GM23248 (cell line): ENCODE results near the gene RBM43. TPM values are rescaled to one million over a fixed set of nuclear protein-coding genes. Genes with fewer than 3 reads are reported as not detected.

Experiments used
- DNase-seq: peaks from one replicate; pipeline ENCODE4 v3.0.0-alpha.2; 2015
- H2AFZ ChIP-seq: fragments of 200-600 bp; sonication (generic); 2 replicates; pipeline ENCODE4 v1.6.1; 2016; ENCODE audit warnings: antibody characterized with exemption
- H3F3A ChIP-seq: fragments of 200-600 bp; sonication (generic); 2 replicates; pipeline ENCODE4 v1.6.1; 2016; ENCODE audit warnings: mild to moderate bottlenecking, antibody characterized with exemption, mixed run types; ENCODE audit not compliant: insufficient read depth
- H3K27ac ChIP-seq: fragments of 200-600 bp; sonication (generic); 2 replicates; pipeline ENCODE4 v1.5.1; 2016; ENCODE audit warnings: mild to moderate bottlenecking
- H3K27me3 ChIP-seq: fragments of 200-600 bp; sonication (generic); replicated peaks from 2 replicates; pipeline ENCODE4 v1.6.1; 2016; ENCODE audit warnings: mild to moderate bottlenecking; ENCODE audit not compliant: insufficient read depth
- H3K36me3 ChIP-seq: fragments of 200-600 bp; sonication (generic); 2 replicates; pipeline ENCODE4 v1.6.1; 2016; ENCODE audit warnings: low read depth, mild to moderate bottlenecking
- H3K4me1 ChIP-seq: fragments of 200-600 bp; sonication (generic); 2 replicates; pipeline ENCODE4 v1.6.1; 2016; ENCODE audit warnings: mild to moderate bottlenecking; ENCODE audit not compliant: insufficient read depth
- H3K4me2 ChIP-seq: fragments of 200-600 bp; sonication (generic); one replicate; pipeline ENCODE4 v1.6.1; 2016; ENCODE audit warnings: mild to moderate bottlenecking; ENCODE audit not compliant: unreplicated experiment
- H3K4me3 ChIP-seq: fragments of 200-600 bp; sonication (generic); 2 replicates; pipeline ENCODE4 v1.5.1; 2016; ENCODE audit warnings: mild to moderate bottlenecking
- H3K79me2 ChIP-seq: fragments of 200-600 bp; sonication (generic); 2 replicates; pipeline ENCODE4 v1.6.1; 2016; ENCODE audit warnings: mild to moderate bottlenecking; ENCODE audit not compliant: insufficient read depth
- H3K9ac ChIP-seq: fragments of 200-600 bp; sonication (generic); 2 replicates; pipeline ENCODE4 v1.6.1; 2016; ENCODE audit warnings: mild to moderate bottlenecking
- H3K9me2 ChIP-seq: fragments of 200-600 bp; sonication (generic); 2 replicates; pipeline ENCODE4 v1.6.1; 2016; ENCODE audit warnings: mixed run types, mild to moderate bottlenecking, moderate library complexity; ENCODE audit not compliant: insufficient read depth
- H3K9me3 ChIP-seq: fragments of 200-600 bp; sonication (generic); one replicate; pipeline ENCODE4 v1.6.1; 2017; ENCODE audit warnings: low read depth
- H4K20me1 ChIP-seq: fragments of 200-600 bp; sonication (generic); 2 replicates; pipeline ENCODE4 v1.6.0; 2016; ENCODE audit not compliant: insufficient read depth
- EZH2 ChIP-seq: fragments of 200-600 bp; sonication (generic); IDR thresholded peaks from 2 replicates; pipeline ENCODE4 v1.6.1; 2018; ENCODE audit warnings: antibody characterized with exemption, mild to moderate bottlenecking; ENCODE audit not compliant: insufficient read depth, poor library complexity, severe bottlenecking
- EZH2phosphoT487 ChIP-seq: fragments of 200-600 bp; sonication (generic); IDR thresholded peaks from 2 replicates; pipeline ENCODE4 v1.6.1; 2018; ENCODE audit warnings: antibody characterized with exemption, moderate library complexity, mild to moderate bottlenecking, low read depth; ENCODE audit not compliant: insufficient read depth
- WGBS, 2 experiments: methylation state at CpG; one replicate each; pipeline ENCODE4 v1.1.6; 2015 to 2017; ENCODE audit warnings: low lambda C conversion rate in 2 of 2, low coverage in 1 of 2; ENCODE audit errors: missing lambda C conversion rate in 2 of 2; 5-methylcytosine and 5-hydroxymethylcytosine counted together
- in situ Hi-C: fragments of 300-500 bp; cut with MboI; formaldehyde crosslinking; loops from 2 replicates; pipeline ENCODE4 v1.15.0; 2020
- polyA plus RNA-seq: library from polyadenylated mRNA; unstranded; fragments of >200 nt; fragmentation: Nextera tagmentation; extraction: Ambion mirVana; gene quantifications from 2 replicates; pipeline ENCODE4 v1.2.1, GENCODE V29; 2016
- total RNA-seq: library from RNA; depleted of rRNA; stranded (reverse); fragments of >200 nt; shearing (Covaris generic); gene quantifications from 2 replicates; pipeline ENCODE4 v1.2.3, GENCODE V29; 2014; rRNA removed

Gene RBM43
- total and polyA plus RNA-seq, 2 experiments from 2014 or later: 3.1 to 6.8 TPM

DNA sequence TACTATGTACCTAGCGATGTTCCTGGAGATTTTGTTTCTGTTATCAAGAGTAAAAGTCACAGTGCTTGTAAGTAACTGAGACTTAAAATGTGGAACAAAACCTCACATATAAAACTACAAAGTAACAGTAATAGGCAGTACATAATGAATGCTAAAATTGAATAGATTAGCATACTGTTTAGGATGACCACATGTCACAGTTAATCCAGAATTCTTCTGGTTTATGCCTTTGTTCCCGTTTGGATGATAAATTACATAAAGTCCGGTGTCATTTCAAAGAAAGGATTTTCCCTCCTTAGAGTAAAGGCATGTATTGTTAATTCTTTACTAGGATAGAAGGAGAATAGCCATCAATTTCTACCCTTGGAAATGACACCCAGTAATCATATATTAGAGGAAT is 56.1 kb downstream of the RBM43 start:
- H3K36me3 ChIP-seq: no peaks in the 10 kb centered on the region
- TF ChIP-seq EZH2phosphoT487 (no peak), EZH2 (no peak)
- H3K4me2 ChIP-seq: no peak overlapping the region
- H3K9me3 ChIP-seq: no peaks in the 10 kb centered on the region
- no peaks in the 10 kb centered on the region for H3K27me3 ChIP-seq
- WGBS, 2 experiments: 95 to 97% methylated on average over 3 of the region's 3 CpGs
- H3K27ac ChIP-seq: no peak overlapping the region
- H3F3A ChIP-seq: no peaks in the 10 kb centered on the region
- no peak for DNase-seq
- no peak overlapping the region for H3K9ac ChIP-seq
- H3K4me3 ChIP-seq: no peak overlapping the region
- H3K4me1 ChIP-seq: no peaks in the 10 kb centered on the region
- no peak overlapping the region for H2AFZ ChIP-seq
- no peaks in the 10 kb centered on the region for H3K9me2 ChIP-seq
- H3K79me2 ChIP-seq: no peaks in the 10 kb centered on the region
- H4K20me1 ChIP-seq: no peaks in the 10 kb centered on the region
- in situ Hi-C loops: no loop called here

DNA sequence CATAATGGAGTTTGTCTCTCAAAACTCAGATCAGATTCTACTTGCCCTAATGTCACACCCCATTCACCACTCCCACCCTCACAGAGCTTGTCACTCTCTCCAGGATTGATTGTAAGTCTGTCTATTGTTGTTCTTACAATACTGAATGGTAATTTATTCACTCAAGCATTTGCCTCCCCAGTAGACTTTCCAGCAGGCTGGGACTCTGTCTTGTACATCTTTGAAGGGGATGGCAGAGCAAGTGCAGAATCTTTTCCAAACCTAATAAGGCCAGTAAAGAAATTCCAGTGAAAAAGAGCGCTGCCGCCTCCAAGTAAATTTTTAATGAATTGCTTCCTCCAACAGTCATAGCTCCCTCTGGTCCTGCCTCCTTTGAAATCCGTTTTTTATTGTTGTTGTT is 56.9 kb downstream of the RBM43 start:
- no peaks in the 10 kb centered on the region for H3K9me2 ChIP-seq
- H4K20me1 ChIP-seq: no peaks in the 10 kb centered on the region
- H3K79me2 ChIP-seq: no peaks in the 10 kb centered on the region
- no peaks in the 10 kb centered on the region for H3K27me3 ChIP-seq
- no peak for DNase-seq
- no peaks in the 10 kb centered on the region for H3K9me3 ChIP-seq
- no peak overlapping the region for H3K27ac ChIP-seq
- no peak overlapping the region for H3K4me3 ChIP-seq
- H3K4me1 ChIP-seq: no peaks in the 10 kb centered on the region
- TF ChIP-seq EZH2phosphoT487 (no peak), EZH2 (no peak)
- no peaks in the 10 kb centered on the region for H3F3A ChIP-seq
- no peak overlapping the region for H3K4me2 ChIP-seq
- in situ Hi-C loops: no loop called here
- 53 to 67% methylated on average over 3 of the region's 3 CpGs for WGBS, 2 experiments
- H2AFZ ChIP-seq: no peak overlapping the region
- no peaks in the 10 kb centered on the region for H3K36me3 ChIP-seq
- no peak overlapping the region for H3K9ac ChIP-seq

GRCh38 chr2:151200844-151201243 is 60.8 kb downstream of the RBM43 start:
- no peak overlapping the region for H2AFZ ChIP-seq
- no peaks in the 10 kb centered on the region for H3F3A ChIP-seq
- no peaks in the 10 kb centered on the region for H3K27me3 ChIP-seq
- H3K27ac ChIP-seq: no peak overlapping the region
- H3K4me3 ChIP-seq: no peak overlapping the region
- no peaks in the 10 kb centered on the region for H3K9me2 ChIP-seq
- TF ChIP-seq EZH2phosphoT487: no peak
- TF ChIP-seq EZH2: no peak
- in situ Hi-C loops: no loop called here
- no peaks in the 10 kb centered on the region for H3K36me3 ChIP-seq
- H3K9me3 ChIP-seq: no peaks in the 10 kb centered on the region
- H3K9ac ChIP-seq: no peak overlapping the region
- no peaks in the 10 kb centered on the region for H4K20me1 ChIP-seq
- no peaks in the 10 kb centered on the region; the same call in 1 of the 2 replicates for H3K4me1 ChIP-seq
- no peak for DNase-seq
- no peaks in the 10 kb centered on the region for H3K79me2 ChIP-seq
- no peak overlapping the region for H3K4me2 ChIP-seq
- 28 to 37% methylated on average over 2 of the region's 2 CpGs for WGBS, 2 experiments

- Histone ChIP-seq H3K9me2 (no peaks in the 10 kb centered on the region), H3F3A (no peaks in the 10 kb centered on the region), H3K4me2 (no peak overlapping the region), H3K79me2 (no peaks in the 10 kb centered on the region), H3K27me3 (no peaks in the 10 kb centered on the region), H3K9ac (no peak overlapping the region), H4K20me1 (no peaks in the 10 kb centered on the region), H2AFZ (no peak overlapping the region), H3K9me3 (no peaks in the 10 kb centered on the region), H3K4me1 (no peaks in the 10 kb centered on the region; the same call in 1 of the 2 replicates), H3K4me3 (no peak overlapping the region), H3K27ac (no peak overlapping the region), H3K36me3 (no peaks in the 10 kb centered on the region)
- WGBS, 2 experiments: 90 to 91% methylated on average over 5 of the region's 5 CpGs
- no peak for TF ChIP-seq EZH2
- no peak for TF ChIP-seq EZH2phosphoT487
- no peak for DNase-seq
- in situ Hi-C loops: no loop called here
These were observed 61.4 kb downstream of the RBM43 start for GRCh38 chr2:151200277-151200676.

- WGBS, 2 experiments: 58% methylated on average over 2 of the region's 2 CpGs
- H3F3A ChIP-seq: no peaks in the 10 kb centered on the region
- TF ChIP-seq EZH2 (no peak), EZH2phosphoT487 (no peak)
- H4K20me1 ChIP-seq: no peaks in the 10 kb centered on the region
- no peaks in the 10 kb centered on the region for H3K9me3 ChIP-seq
- no peak overlapping the region for H3K4me2 ChIP-seq
- H3K9ac ChIP-seq: no peak overlapping the region
- no peak overlapping the region for H2AFZ ChIP-seq
- H3K4me1 ChIP-seq: no peaks in the 10 kb centered on the region; the same call in 1 of the 2 replicates
- H3K27me3 ChIP-seq: no peaks in the 10 kb centered on the region
- no peaks in the 10 kb centered on the region for H3K9me2 ChIP-seq
- H3K27ac ChIP-seq: no peak overlapping the region
- H3K79me2 ChIP-seq: no peaks in the 10 kb centered on the region
- in situ Hi-C loops: no loop called here
- DNase-seq: peak; percentile 71
- H3K4me3 ChIP-seq: no peak overlapping the region
- H3K36me3 ChIP-seq: no peaks in the 10 kb centered on the region
These were observed 63.0 kb downstream of the RBM43 start for GRCh38 chr2:151198645-151199044.

Other genes starting within 250 kb of the RBM43 start
- gene NMI, start 27.8 kb upstream of the RBM43 start, total RNA-seq: 3.0 and 3.4 TPM in 2 replicates
- 20.1 and 23.0 TPM in 2 replicates for gene NMI, start 27.8 kb upstream of the RBM43 start, polyA plus RNA-seq
- gene TNFAIP6, start 95.7 kb upstream of the RBM43 start, total RNA-seq: 4.5 and 8.9 TPM in 2 replicates
- gene TNFAIP6, start 95.7 kb upstream of the RBM43 start, polyA plus RNA-seq: 10.2 and 10.7 TPM in 2 replicates
- 20.9 and 24.8 TPM in 2 replicates for gene RIF1, start 148.0 kb upstream of the RBM43 start, total RNA-seq
- 26.5 and 28.7 TPM in 2 replicates for gene RIF1, start 148.0 kb upstream of the RBM43 start, polyA plus RNA-seq